Measurements from ENCODE around the gene MED4. TPM values are rescaled to one million over a fixed set of nuclear protein-coding genes. Genes with fewer than 3 reads are reported as not detected.

Gene MED4, protein sequence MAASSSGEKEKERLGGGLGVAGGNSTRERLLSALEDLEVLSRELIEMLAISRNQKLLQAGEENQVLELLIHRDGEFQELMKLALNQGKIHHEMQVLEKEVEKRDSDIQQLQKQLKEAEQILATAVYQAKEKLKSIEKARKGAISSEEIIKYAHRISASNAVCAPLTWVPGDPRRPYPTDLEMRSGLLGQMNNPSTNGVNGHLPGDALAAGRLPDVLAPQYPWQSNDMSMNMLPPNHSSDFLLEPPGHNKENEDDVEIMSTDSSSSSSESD
- total RNA-seq = 39.7 TPM
- long read RNA-seq, transcript MED4-201 (7 exons, 2,022 nt) = major isoform, 72 of 97 reads
- long read RNA-seq, transcript MED4-202 (7 exons, 931 nt) = minor isoform, 16 of 97 reads
- long read RNA-seq, partial matches to known transcripts = 2 of 97 reads
- long read RNA-seq, other reads (novel, unspliced or antisense) = 7 of 97 reads

DNA sequence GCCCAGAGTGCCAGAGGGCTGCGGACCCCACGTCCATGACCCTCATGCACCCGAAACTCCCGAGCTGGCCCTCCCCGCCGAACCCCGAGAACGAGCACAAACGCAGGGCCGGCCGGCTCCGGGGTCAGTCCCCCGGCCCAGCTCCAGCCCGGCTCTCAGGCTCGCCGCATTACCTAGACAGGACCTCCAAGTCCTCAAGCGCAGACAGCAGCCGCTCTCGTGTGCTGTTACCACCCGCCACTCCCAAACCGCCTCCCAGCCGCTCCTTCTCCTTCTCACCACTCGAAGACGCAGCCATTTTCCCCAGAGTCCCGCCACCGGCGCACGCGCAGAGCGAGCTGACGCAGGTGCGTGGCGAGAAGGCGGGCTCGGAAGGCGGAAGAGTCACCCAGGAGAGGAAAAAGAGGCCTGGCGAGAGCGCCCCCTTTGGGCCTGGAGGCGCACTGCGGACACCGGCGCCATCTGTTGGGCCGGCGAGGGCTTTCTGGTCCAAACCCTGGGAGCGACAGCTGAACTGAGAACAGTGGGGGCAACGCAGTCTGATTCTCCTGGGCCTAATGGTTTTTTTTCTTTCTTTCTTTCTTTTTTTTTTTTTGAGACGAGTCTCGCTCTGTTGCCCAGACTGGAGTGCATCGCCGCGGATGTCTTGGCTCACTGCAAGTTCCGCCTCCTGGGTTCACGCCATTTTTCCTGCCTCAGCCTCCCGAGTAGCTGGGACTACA is at the start of gene MED4:
Gene MED4, minus strand, starts transcription at position 324 of the 722 bp plus-strand sequence. Its CDS starts 26 bp downstream, at position 298.
- H3K27me3 ChIP-seq = no peaks in the 10 kb centered on the region
- peak; percentile 98 for DNase-seq
- peak within 1 kb of the TSS; percentile 98 for H3K4me3 ChIP-seq
- intact Hi-C loops (cut with DNase I) = no loop called here
- peaks cover 18% of the 10 kb centered on the region for H3K4me1 ChIP-seq
- TF ChIP-seq, protein P1, sequence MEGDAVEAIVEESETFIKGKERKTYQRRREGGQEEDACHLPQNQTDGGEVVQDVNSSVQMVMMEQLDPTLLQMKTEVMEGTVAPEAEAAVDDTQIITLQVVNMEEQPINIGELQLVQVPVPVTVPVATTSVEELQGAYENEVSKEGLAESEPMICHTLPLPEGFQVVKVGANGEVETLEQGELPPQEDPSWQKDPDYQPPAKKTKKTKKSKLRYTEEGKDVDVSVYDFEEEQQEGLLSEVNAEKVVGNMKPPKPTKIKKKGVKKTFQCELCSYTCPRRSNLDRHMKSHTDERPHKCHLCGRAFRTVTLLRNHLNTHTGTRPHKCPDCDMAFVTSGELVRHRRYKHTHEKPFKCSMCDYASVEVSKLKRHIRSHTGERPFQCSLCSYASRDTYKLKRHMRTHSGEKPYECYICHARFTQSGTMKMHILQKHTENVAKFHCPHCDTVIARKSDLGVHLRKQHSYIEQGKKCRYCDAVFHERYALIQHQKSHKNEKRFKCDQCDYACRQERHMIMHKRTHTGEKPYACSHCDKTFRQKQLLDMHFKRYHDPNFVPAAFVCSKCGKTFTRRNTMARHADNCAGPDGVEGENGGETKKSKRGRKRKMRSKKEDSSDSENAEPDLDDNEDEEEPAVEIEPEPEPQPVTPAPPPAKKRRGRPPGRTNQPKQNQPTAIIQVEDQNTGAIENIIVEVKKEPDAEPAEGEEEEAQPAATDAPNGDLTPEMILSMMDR (IDR thresholded peaks at IDR 0.05) = peak; percentile 99
- no peaks in the 10 kb centered on the region for H3K36me3 ChIP-seq
- ATAC-seq = peak; percentile 100
- H3K9me3 ChIP-seq = no peaks in the 10 kb centered on the region
- peak within 1 kb of the TSS; percentile 93 for H3K27ac ChIP-seq

- H3K27ac ChIP-seq = peak overlapping the region; percentile 71
- intact Hi-C loops (cut with DNase I) = no loop called here
- ATAC-seq = peak; percentile 94
- H3K9me3 ChIP-seq = no peaks in the 10 kb centered on the region
- H3K27me3 ChIP-seq = no peaks in the 10 kb centered on the region
- no peak overlapping the region for H3K4me3 ChIP-seq
- H3K4me1 ChIP-seq = peaks cover 16% of the 10 kb centered on the region
- DNase-seq = no peak
- no peaks in the 10 kb centered on the region for H3K36me3 ChIP-seq
- TF ChIP-seq, protein P1 (IDR thresholded peaks at IDR 0.05) = no peak
Observed at GRCh38 chr13:48144413-48145035, 49.6 kb upstream of the MED4 start.

- no peak overlapping the region for H3K27ac ChIP-seq
- H3K4me3 ChIP-seq = no peak overlapping the region
- intact Hi-C loops (cut with DNase I) = no loop called here
- no peaks in the 10 kb centered on the region for H3K36me3 ChIP-seq
- H3K9me3 ChIP-seq = no peaks in the 10 kb centered on the region
- H3K4me1 ChIP-seq = peaks cover 16% of the 10 kb centered on the region
- no peak for DNase-seq
- no peaks in the 10 kb centered on the region for H3K27me3 ChIP-seq
- ATAC-seq = peak; percentile 55
- TF ChIP-seq, protein P1 (IDR thresholded peaks at IDR 0.05) = no peak
Observed at GRCh38 chr13:48142436-48142835, 47.5 kb upstream of the MED4 start.

- ATAC-seq (no peak), DNase-seq (no peak)
- TF ChIP-seq, protein P1 (IDR thresholded peaks at IDR 0.05) = no peak
- H3K9me3 ChIP-seq = no peaks in the 10 kb centered on the region
- no peak overlapping the region for H3K27ac ChIP-seq
- H3K4me3 ChIP-seq = no peak overlapping the region
- no peaks in the 10 kb centered on the region for H3K27me3 ChIP-seq
- H3K4me1 ChIP-seq = no peaks in the 10 kb centered on the region
- H3K36me3 ChIP-seq = no peaks in the 10 kb centered on the region
- intact Hi-C loops (cut with DNase I) = no loop called here
Observed at GRCh38 chr13:48138270-48138669, 43.4 kb upstream of the MED4 start.

DNA sequence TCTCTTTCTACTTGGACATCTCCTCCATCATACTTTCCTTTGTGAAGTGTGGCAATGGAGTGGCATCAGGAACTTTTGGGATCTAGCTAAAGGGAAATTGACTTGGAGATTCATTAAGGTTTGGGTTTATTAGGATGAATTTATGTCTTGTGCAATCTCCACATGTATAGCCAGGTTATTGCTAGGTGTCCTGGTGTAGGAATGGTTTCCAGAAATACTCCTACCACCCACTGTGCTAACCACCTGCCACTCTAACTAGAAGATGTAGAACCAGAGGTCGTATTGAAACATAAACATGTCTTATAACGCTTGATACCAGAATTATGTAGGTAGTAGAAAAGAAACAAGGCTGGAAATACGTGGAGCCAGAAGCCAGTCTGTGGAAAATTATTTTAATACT is 38.1 kb upstream of the MED4 start:
- TF ChIP-seq, protein P1 (IDR thresholded peaks at IDR 0.05) = no peak

More for the DNA sequence above, 38.1 kb upstream of the MED4 start:
- ATAC-seq (no peak), DNase-seq (no peak)
- Histone ChIP-seq H3K36me3 (no peaks in the 10 kb centered on the region), H3K9me3 (no peaks in the 10 kb centered on the region), H3K27me3 (no peaks in the 10 kb centered on the region), H3K4me1 (no peaks in the 10 kb centered on the region), H3K27ac (no peak overlapping the region), H3K4me3 (no peak overlapping the region)
- intact Hi-C loops (cut with DNase I) = no loop called here
